Activated T-helper 1 cell treated with anti-CD3 and anti-CD28 coated beads, Interleukin-2, amount 50 U/mL, for 16 hours (primary cell): ENCODE data around the gene MAN1A2.

Experiments
- DNase-seq, 2 donors: peaks; one replicate each; pipeline ENCODE4 v3.0.0-alpha.2; 2020; ENCODE audit warnings: low read depth in 1 of 2, low spot score in 1 of 2

The MAN1A2 gene

GRCh38 chr1:117481410-117481809 lies 114.2 kb downstream of the MAN1A2 start:
- no peak for DNase-seq

GRCh38 chr1:117493906-117494305 lies 126.7 kb downstream of the MAN1A2 start:
- DNase-seq, result no peak

GRCh38 chr1:117495068-117495467 lies 127.8 kb downstream of the MAN1A2 start:
- DNase-seq, result no peak

- no peak for DNase-seq
Measured at GRCh38 chr1:117499071-117499470, 131.8 kb downstream of the MAN1A2 start.

- DNase-seq, result no peak
Measured at GRCh38 chr1:117500584-117500983, 133.3 kb downstream of the MAN1A2 start.

- no peak for DNase-seq
Measured at GRCh38 chr1:117501281-117501680, 134.0 kb downstream of the MAN1A2 start.

- no peak for DNase-seq
Measured at GRCh38 chr1:117511273-117511672, 144.0 kb downstream of the MAN1A2 start.

GRCh38 chr1:117512728-117513321 lies 145.6 kb downstream of the MAN1A2 start:
- no peak for DNase-seq

- no peak for DNase-seq
Measured at GRCh38 chr1:117523111-117523510, 155.9 kb downstream of the MAN1A2 start.

GRCh38 chr1:117527074-117527473 lies 159.8 kb downstream of the MAN1A2 start:
- DNase-seq, result no peak

- no peak for DNase-seq
Measured at GRCh38 chr1:117527566-117528102, 160.4 kb downstream of the MAN1A2 start.

- no peak for DNase-seq
Measured at GRCh38 chr1:117529683-117530082, 162.4 kb downstream of the MAN1A2 start.

- DNase-seq, result no peak
Measured at GRCh38 chr1:117531222-117531621, 164.0 kb downstream of the MAN1A2 start.

- DNase-seq, result no peak
Measured at GRCh38 chr1:117534995-117535467, 167.8 kb downstream of the MAN1A2 start.

GRCh38 chr1:117535821-117536220 lies 168.6 kb downstream of the MAN1A2 start:
- no peak for DNase-seq

- no peak for DNase-seq
Measured at GRCh38 chr1:117537291-117537920, 170.2 kb downstream of the MAN1A2 start.

- no peak for DNase-seq
Measured at GRCh38 chr1:117540532-117540931, 173.3 kb downstream of the MAN1A2 start.

GRCh38 chr1:117541003-117541402 lies 173.8 kb downstream of the MAN1A2 start:
- no peak for DNase-seq

GRCh38 chr1:117541585-117541984 lies 174.3 kb downstream of the MAN1A2 start:
- DNase-seq, result no peak

- DNase-seq, result no peak
Measured at GRCh38 chr1:117544509-117545109, 177.4 kb downstream of the MAN1A2 start.

GRCh38 chr1:117546467-117546866 lies 179.2 kb downstream of the MAN1A2 start:
- DNase-seq, result no peak

- DNase-seq, result no peak
Measured at GRCh38 chr1:117553471-117553870, 186.2 kb downstream of the MAN1A2 start.
